ENCODE data around the gene GABARAPL1. TPM values are rescaled to one million over a fixed set of nuclear protein-coding genes. Genes with fewer than 3 reads are reported as not detected.
A peak's percentile ranks its signal among the peaks of the same experiment; 100 is the strongest.

The GABARAPL1 gene
- total RNA-seq, 1 experiment from 2014 or later = 73.5 TPM

DNA sequence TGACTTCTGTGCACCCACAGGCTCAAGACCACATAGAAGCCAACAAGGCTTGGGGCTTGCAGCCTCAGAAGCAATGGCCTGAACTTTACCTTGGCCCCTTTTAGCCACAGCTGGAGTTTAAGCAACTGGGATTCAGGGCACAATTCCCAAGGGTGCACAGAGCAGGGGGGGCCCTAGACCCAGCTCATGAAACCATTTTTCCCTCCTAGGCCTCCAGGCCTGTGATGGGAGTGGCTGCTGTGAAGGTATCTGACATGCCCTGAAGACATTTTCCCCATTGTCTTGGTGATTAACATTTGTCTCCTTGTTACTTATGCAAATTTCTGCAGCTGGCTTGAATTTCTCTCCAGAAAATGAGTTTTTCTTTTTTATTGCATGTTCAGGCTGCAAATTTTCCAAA is 21.9 kb downstream of the GABARAPL1 start:
- no peak for DNase-seq (ENCODE audit: low spot score)

- DNase-seq (ENCODE audit: low spot score) = peak; percentile 48
These were observed 23.3 kb downstream of the GABARAPL1 start for GRCh38 chr12:10235761-10236631.

DNA sequence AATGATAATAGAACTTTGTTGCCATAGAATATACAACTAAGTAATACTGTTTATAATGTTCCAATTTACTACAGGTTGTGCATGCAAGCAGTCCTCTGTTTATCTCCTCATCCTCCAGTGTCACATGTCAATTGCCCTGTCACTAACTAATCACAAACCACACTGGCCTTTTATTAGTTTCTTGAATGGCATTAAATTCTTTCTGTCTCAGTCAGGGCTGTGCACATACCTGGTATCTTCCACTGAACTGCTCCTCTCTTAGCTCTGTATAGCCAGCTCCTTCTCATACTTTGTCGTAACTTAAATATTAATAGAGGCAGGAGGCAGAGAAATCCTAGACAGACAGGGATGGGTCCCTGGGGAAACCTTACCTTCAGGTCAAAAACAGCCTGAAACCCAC is 24.0 kb downstream of the GABARAPL1 start:
- DNase-seq (ENCODE audit: low spot score) = no peak

DNA sequence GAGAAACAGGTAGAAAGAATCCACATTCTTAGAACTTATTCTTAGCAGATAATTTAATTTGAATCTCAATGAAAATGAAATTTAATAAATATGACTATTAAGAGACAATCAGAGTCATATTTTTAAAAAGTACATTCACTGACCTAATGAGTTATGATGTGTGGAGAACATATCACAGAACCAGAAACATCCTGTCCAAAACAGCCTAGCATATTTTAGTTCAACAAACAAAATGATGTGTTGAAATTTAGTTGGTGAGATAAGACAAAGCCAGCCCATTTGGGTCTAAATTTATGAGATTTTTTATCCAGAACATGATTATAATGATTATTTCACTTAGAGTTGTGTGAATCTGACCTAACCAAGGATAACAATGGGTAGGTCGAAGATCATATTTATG is 25.8 kb downstream of the GABARAPL1 start:
- no peak for DNase-seq (ENCODE audit: low spot score)

- DNase-seq (ENCODE audit: low spot score) = no peak
These were observed 28.6 kb downstream of the GABARAPL1 start for GRCh38 chr12:10241290-10241689.

DNA sequence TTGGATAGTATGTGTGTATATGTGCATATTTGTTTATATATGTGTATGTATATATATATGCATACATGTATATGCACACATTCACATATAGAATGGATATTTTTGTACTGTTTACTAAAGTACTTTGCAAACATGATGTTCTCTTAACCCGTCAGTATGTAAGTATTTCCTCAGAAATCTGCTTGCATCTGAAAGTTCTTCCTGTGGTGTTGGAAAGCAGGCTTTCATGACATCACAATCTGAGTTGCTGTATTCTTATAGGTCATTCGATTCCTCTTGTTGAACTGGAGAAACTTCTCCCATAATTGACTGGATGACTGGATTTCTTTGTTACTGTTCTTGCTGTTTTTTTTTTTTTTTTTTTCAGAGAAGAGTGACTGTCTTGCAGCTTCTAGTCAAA is 29.1 kb downstream of the GABARAPL1 start:
- peak; percentile 28 for DNase-seq (ENCODE audit: low spot score)

GRCh38 chr12:10242539-10242938 is 29.9 kb downstream of the GABARAPL1 start:
- DNase-seq (ENCODE audit: low spot score) = no peak

- peak; percentile 31 for DNase-seq (ENCODE audit: low spot score)
These were observed 31.3 kb downstream of the GABARAPL1 start for GRCh38 chr12:10243818-10244520.

DNA sequence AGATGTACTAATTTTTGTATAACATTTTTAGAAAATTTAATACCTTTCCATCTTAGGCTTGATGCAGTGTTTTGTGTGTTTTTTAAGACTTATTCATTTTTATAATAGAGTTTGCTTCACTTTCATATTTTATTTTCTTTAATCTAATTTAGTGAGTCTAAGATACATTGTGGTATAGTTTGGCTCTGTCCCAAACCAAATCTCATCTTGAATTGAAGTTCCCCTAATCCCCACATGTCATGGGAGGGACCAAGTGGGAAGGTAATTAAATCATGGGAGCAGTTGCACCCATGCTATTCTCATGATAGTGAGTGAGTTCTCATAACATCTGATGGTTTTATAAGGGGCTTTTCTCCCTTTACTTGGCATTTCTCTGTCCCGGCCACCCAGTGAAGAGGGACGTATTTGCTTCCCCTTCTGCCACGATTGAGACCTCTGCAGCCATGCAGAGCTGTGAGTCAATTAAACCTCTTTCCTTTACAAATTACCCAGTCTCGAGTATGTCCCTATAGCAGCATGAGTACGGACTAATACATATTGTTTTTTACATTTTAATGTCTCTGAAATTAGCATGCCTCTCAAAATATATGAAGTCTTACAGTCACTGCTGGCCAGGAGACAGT is 34.9 kb downstream of the GABARAPL1 start:
- DNase-seq (ENCODE audit: low spot score) = no peak

GRCh38 chr12:10249690-10250455 is 37.2 kb downstream of the GABARAPL1 start:
- no peak for DNase-seq (ENCODE audit: low spot score)

DNA sequence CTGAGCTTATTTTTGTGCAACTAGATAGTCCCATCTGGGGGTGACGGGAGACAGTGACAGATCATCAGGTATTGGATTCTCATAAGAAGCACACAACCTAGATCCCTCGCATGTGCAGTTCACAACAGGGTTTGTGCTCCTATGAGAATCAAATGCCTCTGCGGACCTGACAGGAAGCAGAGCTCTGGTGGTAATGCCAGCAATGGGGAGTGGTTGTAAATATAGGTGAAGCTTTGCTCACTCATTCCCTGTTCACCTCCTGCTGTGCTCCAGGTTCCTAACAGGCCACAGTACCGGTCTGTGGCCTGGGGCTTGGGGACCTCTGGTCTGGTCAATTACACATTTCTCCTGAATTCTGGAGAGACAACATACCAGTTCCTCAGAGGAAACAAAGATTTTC is 39.0 kb downstream of the GABARAPL1 start:
- DNase-seq (ENCODE audit: low spot score) = no peak

GRCh38 chr12:10252201-10252600 is 39.5 kb downstream of the GABARAPL1 start:
- DNase-seq (ENCODE audit: low spot score) = no peak

DNA sequence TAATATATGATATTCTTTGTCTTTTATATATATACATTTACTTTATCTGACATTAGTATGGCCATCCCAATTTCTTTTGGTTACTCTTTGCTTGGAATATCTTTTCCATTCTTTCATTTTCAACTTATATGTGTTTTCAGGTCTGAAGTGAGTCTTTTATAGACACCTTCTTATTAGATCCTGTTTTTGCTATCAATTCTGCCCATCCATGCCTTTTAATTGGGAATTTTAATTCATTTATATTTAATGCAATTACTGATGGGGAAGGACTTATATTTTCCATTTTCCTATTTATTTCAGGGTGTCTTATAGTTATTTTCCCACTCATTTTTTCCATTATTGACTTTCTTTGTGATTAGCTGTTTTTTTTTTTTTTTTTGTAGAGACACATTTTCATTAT is 43.4 kb downstream of the GABARAPL1 start:
- no peak for DNase-seq (ENCODE audit: low spot score)

DNA sequence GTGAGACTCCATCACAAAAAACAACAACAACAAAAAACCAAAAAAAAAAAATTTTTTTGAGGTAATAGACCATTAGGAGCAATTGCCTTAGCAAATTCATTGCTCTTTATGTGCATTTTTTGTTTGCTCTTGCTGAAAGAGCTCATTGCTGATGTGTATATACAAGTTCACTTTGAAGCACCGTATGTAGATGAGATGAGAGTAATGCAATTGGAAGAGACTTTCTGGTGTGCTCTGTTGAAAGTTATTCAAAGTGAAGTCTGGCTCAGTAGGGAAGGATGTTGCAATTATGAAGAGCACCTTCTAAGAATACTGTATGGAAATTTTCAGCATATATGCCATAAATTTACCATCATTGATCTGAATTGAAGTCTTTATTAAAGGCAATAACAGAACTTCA is 48.2 kb downstream of the GABARAPL1 start:
- DNase-seq (ENCODE audit: low spot score) = no peak

GRCh38 chr12:10268037-10268436 is 55.4 kb downstream of the GABARAPL1 start:
- DNase-seq (ENCODE audit: low spot score) = no peak

DNA sequence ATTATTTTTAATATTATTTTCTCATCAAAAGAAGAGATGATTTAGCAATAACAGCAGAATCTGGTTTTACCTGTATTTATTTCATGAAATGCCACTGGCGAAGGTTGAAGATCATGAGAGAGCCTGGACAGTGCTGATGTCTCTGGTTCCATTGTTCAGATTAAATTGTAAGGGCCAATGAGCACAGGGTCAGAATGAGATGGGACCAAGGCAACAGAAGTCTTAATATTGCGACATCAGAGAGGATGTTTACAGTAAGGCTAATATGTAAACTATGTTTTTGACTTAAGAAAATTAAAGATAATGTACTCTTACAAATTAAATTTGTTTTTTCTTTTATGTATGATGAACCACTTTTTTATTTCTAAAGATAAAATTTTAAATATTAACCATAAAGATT is 59.8 kb downstream of the GABARAPL1 start:
- DNase-seq (ENCODE audit: low spot score) = no peak

Other genes with a start within 250 kb of the GABARAPL1 start
- gene CLEC12A, start 241.5 kb upstream of the GABARAPL1 start, total RNA-seq (2014; rRNA removed; shearing (Covaris generic)) = not detected in 2 replicates
- not detected in 2 replicates for gene CLEC1B, start 213.8 kb upstream of the GABARAPL1 start, total RNA-seq (2014; rRNA removed; shearing (Covaris generic))
- not detected in 2 replicates for gene CLEC12B, start 202.2 kb upstream of the GABARAPL1 start, total RNA-seq (2014; rRNA removed; shearing (Covaris generic))
- not detected in 2 replicates for gene CLEC9A, start 182.2 kb upstream of the GABARAPL1 start, total RNA-seq (2014; rRNA removed; shearing (Covaris generic))
- 0.50 and 1.4 TPM in 2 replicates for gene CLEC1A, start 113.9 kb upstream of the GABARAPL1 start, total RNA-seq (2014; rRNA removed; shearing (Covaris generic))
- gene CLEC7A, start 82.7 kb upstream of the GABARAPL1 start, total RNA-seq (2014; rRNA removed; shearing (Covaris generic)) = 0.87 and 2.0 TPM in 2 replicates
- gene OLR1, start 40.7 kb upstream of the GABARAPL1 start, total RNA-seq (2014; rRNA removed; shearing (Covaris generic)) = 7.3 and 8.7 TPM in 2 replicates
- 0.10 and 1.5 TPM in 2 replicates for gene TMEM52B, start 33.8 kb upstream of the GABARAPL1 start, total RNA-seq (2014; rRNA removed; shearing (Covaris generic))
- 0.77 and 6.7 TPM in 2 replicates for gene KLRD1, start 95.0 kb downstream of the GABARAPL1 start, total RNA-seq (2014; rRNA removed; shearing (Covaris generic))
- not detected in 2 replicates for gene KLRK1, start 177.2 kb downstream of the GABARAPL1 start, total RNA-seq (2014; rRNA removed; shearing (Covaris generic))
- not detected in 2 replicates for gene KLRC4, start 196.9 kb downstream of the GABARAPL1 start, total RNA-seq (2014; rRNA removed; shearing (Covaris generic))
- gene KLRC3, start 207.7 kb downstream of the GABARAPL1 start, total RNA-seq (2014; rRNA removed; shearing (Covaris generic)) = 0.37 TPM in 1 of 2 replicates, not detected in the other
- gene KLRC2, start 223.1 kb downstream of the GABARAPL1 start, total RNA-seq (2014; rRNA removed; shearing (Covaris generic)) = 0.23 TPM in 1 of 2 replicates, not detected in the other
- not detected in 2 replicates for gene KLRC1, start 240.5 kb downstream of the GABARAPL1 start, total RNA-seq (2014; rRNA removed; shearing (Covaris generic))